Erythroblast (primary cell): Measurements from ENCODE around the gene VSTM2L.

Source experiments
- GATA1 ChIP-seq: IDR thresholded peaks from 2 replicates; pipeline ENCODE4 v1.6.1; 2011; ENCODE audit warnings: low read depth, mild to moderate bottlenecking, control low read depth, low read length, moderate library complexity
- POLR2A ChIP-seq: IDR thresholded peaks from 2 replicates; pipeline ENCODE4 v1.6.1; 2011; ENCODE audit warnings: mild to moderate bottlenecking, low read length

- TF ChIP-seq POLR2A (no peak), GATA1 (no peak)
Observed at GRCh38 chr20:37971561-37972127, 68.7 kb downstream of the VSTM2L start.
